SK-N-SH (cell line): Measurements from ENCODE around the gene CUEDC1. TPM values are rescaled to one million over a fixed set of nuclear protein-coding genes. Genes with fewer than 3 reads are reported as not detected.

Experiments used
- CTCF ChIA-PET: fragments of 300-600, 350-600 bp; formaldehyde crosslinking; extraction: SDS; loops from one replicate; lab custom pipeline; 2021; lab: Yijun Ruan, JAX
- POLR2A ChIA-PET: fragments of 350-600 bp; sonication (Branson Sonifier 250); formaldehyde crosslinking; extraction: SDS; loops from one replicate; lab custom pipeline; 2020; ENCODE audit warnings: antibody characterized with exemption, inconsistent platforms; lab: Yijun Ruan, JAX
- DNase-seq: peaks from one replicate; pipeline ENCODE4 v3.0.0; 2012
- H2AFZ ChIP-seq: fragments of 200-600 bp; sonication (generic); 2 replicates; pipeline ENCODE4 v1.8.1; 2016; ENCODE audit warnings: antibody characterized with exemption, mild to moderate bottlenecking, low read depth
- H3F3A ChIP-seq: fragments of 200-600 bp; sonication (generic); replicated peaks from 2 replicates; pipeline ENCODE3; 2016; ENCODE audit warnings: antibody characterized with exemption, mild to moderate bottlenecking; ENCODE audit not compliant: insufficient read depth
- H3K27ac ChIP-seq, 2 experiments: fragments of 200-500 bp in 1 of 2; fragments of 200-600 bp in 1 of 2; sonication (Bioruptor generic) in 1 of 2; sonication (generic), shearing (Covaris generic) in 1 of 2; 2 replicates each; pipeline versions ENCODE4 v1.5.1 to v1.6.1; 2014 to 2016; ENCODE audit warnings: low read depth in 2 of 2, inconsistent platforms in 1 of 2, low read length in 1 of 2, mild to moderate bottlenecking in 1 of 2, mixed read lengths in 1 of 2
- H3K27me3 ChIP-seq: fragments of 200-600 bp; sonication (generic), shearing (Covaris generic); 2 replicates; pipeline ENCODE4 v1.6.1; 2016; ENCODE audit warnings: mixed run types; ENCODE audit not compliant: insufficient read depth
- H3K36me3 ChIP-seq, 2 experiments: fragments of 200-500 bp in 1 of 2; fragments of 200-600 bp in 1 of 2; sonication (Bioruptor generic) in 1 of 2; sonication (generic) in 1 of 2; replicated peaks in 1 of 2; 2 replicates each; pipeline versions ENCODE3 to v1.5.1; 2014 to 2016; ENCODE audit warnings: low read length in 1 of 2, mild to moderate bottlenecking in 1 of 2; ENCODE audit not compliant: insufficient read depth in 2 of 2, control insufficient read depth in 1 of 2
- H3K4me1 ChIP-seq, 2 experiments: fragments of 200-500 bp in 1 of 2; fragments of 200-600 bp in 1 of 2; sonication (Bioruptor generic) in 1 of 2; sonication (generic), shearing (Covaris generic) in 1 of 2; 2 replicates each; pipeline versions ENCODE4 v1.5.1 to v1.6.1; 2014 to 2016; ENCODE audit warnings: low read depth in 1 of 2, low read length in 1 of 2, mixed run types in 1 of 2; ENCODE audit not compliant: insufficient read depth in 2 of 2, control insufficient read depth in 1 of 2
- H3K4me2 ChIP-seq: fragments of 200-600 bp; sonication (generic), shearing (Covaris generic); 2 replicates; pipeline ENCODE4 v1.6.1; 2017; ENCODE audit warnings: mixed run types
- H3K4me3 ChIP-seq, 2 experiments: fragments of 200-500 bp in 1 of 2; fragments of 200-600 bp in 1 of 2; sonication (Bioruptor generic) in 1 of 2; sonication (generic), shearing (Covaris generic) in 1 of 2; 2 replicates each; pipeline versions ENCODE4 v1.5.1 to v1.8.1; 2014 to 2016; ENCODE audit warnings: low read depth in 2 of 2, inconsistent platforms in 1 of 2, low read length in 1 of 2, mild to moderate bottlenecking in 1 of 2, mixed read lengths in 1 of 2, moderate library complexity in 1 of 2
- H3K79me2 ChIP-seq: fragments of 200-600 bp; sonication (generic); 2 replicates; pipeline ENCODE4 v1.8.1; 2017; ENCODE audit warnings: mild to moderate bottlenecking; ENCODE audit not compliant: insufficient read depth
- H3K9ac ChIP-seq: fragments of 200-600 bp; sonication (generic); 2 replicates; pipeline ENCODE4 v1.6.1; 2017; ENCODE audit warnings: mixed run types
- H3K9me2 ChIP-seq: fragments of 200-600 bp; sonication (generic); 2 replicates; pipeline ENCODE4 v1.6.1; 2017; ENCODE audit warnings: mixed run types
- H3K9me3 ChIP-seq: fragments of 200-600 bp; sonication (generic); 2 replicates; pipeline ENCODE4 v1.6.1; 2017; ENCODE audit warnings: mixed run types, mild to moderate bottlenecking, moderate library complexity
- H4K20me1 ChIP-seq: fragments of 200-600 bp; sonication (generic); 2 replicates; pipeline ENCODE4 v1.6.1; 2017; ENCODE audit warnings: mild to moderate bottlenecking, mixed run types; ENCODE audit not compliant: insufficient read depth
- CHD2 ChIP-seq: fragments of 150-350 bp; IDR thresholded peaks from 2 replicates; pipeline ENCODE4 v1.6.1; 2018; ENCODE audit warnings: low read length; ENCODE audit not compliant: partially characterized antibody
- ELF1 ChIP-seq: IDR thresholded peaks from 2 replicates; pipeline ENCODE4 v1.4.0; 2012
- EZH2phosphoT487 ChIP-seq: fragments of 200-600 bp; sonication (generic); IDR thresholded peaks from 2 replicates; pipeline ENCODE4 v1.6.1; 2017; ENCODE audit warnings: low read depth, mixed run types, mild to moderate bottlenecking, antibody characterized with exemption, moderate library complexity, borderline replicate concordance
- FOSL2 ChIP-seq: IDR thresholded peaks from 2 replicates; pipeline ENCODE4 v1.4.0; 2012; ENCODE audit warnings: low read depth, mild to moderate bottlenecking, moderate library complexity, borderline replicate concordance
- GATA2 ChIP-seq: sonication (generic); formaldehyde crosslinking; IDR thresholded peaks from 2 replicates; pipeline ENCODE4 v1.5.0; 2020; ENCODE audit warnings: mild to moderate bottlenecking, missing genetic modification reagents
- MEF2A ChIP-seq: IDR thresholded peaks from 2 replicates; pipeline ENCODE4 v1.4.0; 2012; ENCODE audit warnings: low read depth, borderline replicate concordance
- MXI1 ChIP-seq: IDR thresholded peaks from 2 replicates; pipeline ENCODE4 v1.6.1; 2012; ENCODE audit warnings: mild to moderate bottlenecking, low read depth, low read length, improper control_type of control experiment
- NFIC ChIP-seq: IDR thresholded peaks from 2 replicates; pipeline ENCODE4 v1.4.0; 2012; ENCODE audit warnings: borderline replicate concordance
- RAD21 ChIP-seq: IDR thresholded peaks from 2 replicates; pipeline ENCODE4 v1.6.1; 2012; ENCODE audit warnings: mild to moderate bottlenecking, low read length
- RCOR1 ChIP-seq: fragments of 150-350 bp; IDR thresholded peaks from 2 replicates; pipeline ENCODE4 v1.6.1; 2017; ENCODE audit warnings: antibody characterized with exemption, low read length
- RXRA ChIP-seq: IDR thresholded peaks from 2 replicates; pipeline ENCODE4 v1.4.0; 2012; ENCODE audit warnings: low read depth, mild to moderate bottlenecking, borderline replicate concordance
- SMC3 ChIP-seq: IDR thresholded peaks from 2 replicates; pipeline ENCODE4 v1.6.1; 2012; ENCODE audit warnings: low read depth, low read length, improper control_type of control experiment
- TAF1 ChIP-seq: IDR thresholded peaks from 2 replicates; pipeline ENCODE4 v1.6.1; 2012; ENCODE audit warnings: low read depth, mild to moderate bottlenecking, low read length, moderate library complexity, borderline replicate concordance
- TCF12 ChIP-seq: IDR thresholded peaks from 2 replicates; pipeline ENCODE4 v1.4.0; 2012
- TEAD4 ChIP-seq: IDR thresholded peaks from 2 replicates; pipeline ENCODE4 v1.4.0; 2012; ENCODE audit warnings: mild to moderate bottlenecking, borderline replicate concordance; ENCODE audit not compliant: insufficient read depth
- YY1 ChIP-seq: IDR thresholded peaks from 2 replicates; pipeline ENCODE4 v1.4.0; 2012; ENCODE audit warnings: low read depth, mild to moderate bottlenecking
- WGBS: methylation state at CpG from one replicate; pipeline ENCODE4 v1.1.6; 2017; ENCODE audit warnings: low lambda C conversion rate; 5-methylcytosine and 5-hydroxymethylcytosine counted together
- polyA plus RNA-seq, 3 experiments: library from polyadenylated mRNA; depleted of rRNA; stranded (reverse); fragments of >200 nt; gene quantifications; 2 replicates each; pipeline ENCODE4 v1.2.3, GENCODE V29; 2012
- TF ChIP-seq, protein P1 (sequence below): IDR thresholded peaks from 2 replicates; pipeline ENCODE4 v1.4.0; 2012; ENCODE audit warnings: low read depth, borderline replicate concordance
- TF ChIP-seq, protein P2 (sequence below): IDR thresholded peaks from 2 replicates; pipeline ENCODE4 v1.4.0; 2012; ENCODE audit warnings: low read depth
- TF ChIP-seq, protein P3 (sequence below): IDR thresholded peaks from 2 replicates; pipeline ENCODE4; 2012
- TF ChIP-seq, protein P4 (sequence below): IDR thresholded peaks from 2 replicates; pipeline ENCODE4 v1.4.0; 2012; ENCODE audit warnings: low read depth, borderline replicate concordance

The CUEDC1 gene
- polyA plus RNA-seq, 1 of the 3 experiments (the other 2 are of a cell fraction) = 58.9 TPM

DNA sequence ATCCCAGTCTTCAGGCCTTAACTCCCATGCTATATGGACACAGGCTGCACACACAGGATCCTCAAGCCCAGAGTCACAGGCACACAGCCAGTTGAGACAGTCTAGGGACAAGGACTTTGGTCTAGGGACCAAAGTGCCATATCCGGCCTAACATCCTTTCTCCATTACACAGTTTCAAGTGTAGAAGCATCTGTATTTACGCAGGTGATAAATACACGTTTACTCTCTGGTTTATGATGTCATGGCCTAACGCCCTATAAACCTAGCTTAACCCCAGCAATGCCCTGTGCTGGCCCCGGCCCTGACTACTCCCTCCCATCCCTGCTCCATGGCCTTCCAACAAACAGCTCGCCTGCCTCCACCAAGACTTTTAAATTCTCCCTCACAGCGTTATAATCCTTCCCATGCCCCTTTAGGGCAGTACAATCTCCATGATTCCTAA lies 17.1 kb downstream of the CUEDC1 start:
- POLR2A ChIA-PET = interaction anchor here (1.0 kb wide), 1 partner anchor 16 kb away, joined by 5 read pairs; no protein-coding TSS in a partner anchor
- peaks cover 96% of the 10 kb centered on the region for H3K79me2 ChIP-seq

DNA sequence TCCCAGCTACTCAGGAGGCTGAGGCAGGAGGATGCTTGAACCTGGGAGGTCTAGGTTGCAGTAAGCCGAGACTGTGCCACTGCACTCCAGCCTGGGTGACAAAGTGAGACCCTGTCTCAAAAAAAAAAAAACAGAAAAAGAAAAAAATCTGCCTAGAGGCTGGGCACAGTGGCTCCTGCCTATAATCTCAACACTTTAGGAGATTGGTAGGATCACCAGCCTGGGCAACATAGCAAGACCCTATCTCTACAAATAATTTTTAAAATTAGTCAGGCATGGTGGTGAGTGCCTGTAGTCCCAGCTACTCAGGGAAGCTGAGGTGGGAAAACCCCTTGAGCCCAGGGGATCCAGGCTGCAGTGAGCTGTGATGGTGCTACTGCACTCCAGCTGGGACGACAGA lies 17.7 kb downstream of the CUEDC1 start:
- Histone ChIP-seq H3K79me2 (peaks cover 97% of the 10 kb centered on the region), H3K4me1 (peaks cover 34 to 41% of the 10 kb centered on the region in 2 experiments; a peak in 3 of 4 replicates), H3K9ac (no peak overlapping the region), H3K4me2 (no peak overlapping the region), H3K27me3 (no peaks in the 10 kb centered on the region), H3K27ac (peak overlapping the region in 1 of 2 experiments; percentile 85; a peak in 1 of 4 replicates), H3K4me3 (no peak overlapping the region), H2AFZ (no peak overlapping the region), H3K9me2 (no peaks in the 10 kb centered on the region), H3F3A (peaks cover 29% of the 10 kb centered on the region), H3K36me3 (no peaks in the 10 kb centered on the region), H4K20me1 (no peaks in the 10 kb centered on the region; the same call in 1 of the 2 replicates), H3K9me3 (no peaks in the 10 kb centered on the region)
- WGBS = 98% methylated on average over 2 of the region's 2 CpGs
- no peak for TF ChIP-seq TEAD4
- no peak for TF ChIP-seq SMC3
- TF ChIP-seq, protein P1, sequence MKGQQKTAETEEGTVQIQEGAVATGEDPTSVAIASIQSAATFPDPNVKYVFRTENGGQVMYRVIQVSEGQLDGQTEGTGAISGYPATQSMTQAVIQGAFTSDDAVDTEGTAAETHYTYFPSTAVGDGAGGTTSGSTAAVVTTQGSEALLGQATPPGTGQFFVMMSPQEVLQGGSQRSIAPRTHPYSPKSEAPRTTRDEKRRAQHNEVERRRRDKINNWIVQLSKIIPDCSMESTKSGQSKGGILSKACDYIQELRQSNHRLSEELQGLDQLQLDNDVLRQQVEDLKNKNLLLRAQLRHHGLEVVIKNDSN = no peak
- TF ChIP-seq RCOR1 = no peak
- TF ChIP-seq MXI1 = no peak
- TF ChIP-seq MEF2A = no peak
- TF ChIP-seq, protein P2, sequence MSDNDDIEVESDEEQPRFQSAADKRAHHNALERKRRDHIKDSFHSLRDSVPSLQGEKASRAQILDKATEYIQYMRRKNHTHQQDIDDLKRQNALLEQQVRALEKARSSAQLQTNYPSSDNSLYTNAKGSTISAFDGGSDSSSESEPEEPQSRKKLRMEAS = no peak
- no peak for TF ChIP-seq NFIC
- no peak for TF ChIP-seq RXRA
- TF ChIP-seq EZH2phosphoT487 = no peak
- no peak for TF ChIP-seq TCF12
- no peak for TF ChIP-seq GATA2
- TF ChIP-seq, protein P3, sequence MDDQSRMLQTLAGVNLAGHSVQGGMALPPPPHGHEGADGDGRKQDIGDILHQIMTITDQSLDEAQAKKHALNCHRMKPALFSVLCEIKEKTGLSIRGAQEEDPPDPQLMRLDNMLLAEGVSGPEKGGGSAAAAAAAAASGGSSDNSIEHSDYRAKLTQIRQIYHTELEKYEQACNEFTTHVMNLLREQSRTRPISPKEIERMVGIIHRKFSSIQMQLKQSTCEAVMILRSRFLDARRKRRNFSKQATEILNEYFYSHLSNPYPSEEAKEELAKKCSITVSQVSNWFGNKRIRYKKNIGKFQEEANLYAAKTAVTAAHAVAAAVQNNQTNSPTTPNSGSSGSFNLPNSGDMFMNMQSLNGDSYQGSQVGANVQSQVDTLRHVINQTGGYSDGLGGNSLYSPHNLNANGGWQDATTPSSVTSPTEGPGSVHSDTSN = no peak
- CTCF ChIA-PET = interaction anchor here (1.3 to 6.0 kb wide), 6 partner anchors 10 to 49 kb away, joined by 3 to 39 read pairs (median 8); partner anchors contain the start of gene CUEDC1
- no peak for DNase-seq
- POLR2A ChIA-PET = interaction anchor here (1.0 kb wide), 1 partner anchor 16 kb away, joined by 5 read pairs; no protein-coding TSS in a partner anchor

More for the DNA sequence above, 17.1 kb downstream of the CUEDC1 start:
- Histone ChIP-seq H3K4me2 (no peak overlapping the region), H3K9ac (no peak overlapping the region), H2AFZ (no peak overlapping the region), H3K4me1 (peaks cover 35 to 41% of the 10 kb centered on the region in 2 experiments; a peak in 3 of 4 replicates), H3K27ac (no peak overlapping the region), H4K20me1 (no peaks in the 10 kb centered on the region; the same call in 1 of the 2 replicates), H3K36me3 (no peaks in the 10 kb centered on the region), H3K9me2 (no peaks in the 10 kb centered on the region), H3F3A (peaks cover 32% of the 10 kb centered on the region), H3K27me3 (no peaks in the 10 kb centered on the region), H3K9me3 (no peaks in the 10 kb centered on the region), H3K4me3 (no peak overlapping the region)
- CTCF ChIA-PET = interaction anchor here (1.0 to 6.0 kb wide), 6 partner anchors 10 to 80 kb away, joined by 3 to 39 read pairs (median 8); partner anchors contain the start of gene CUEDC1
- no peak for TF ChIP-seq EZH2phosphoT487
- TF ChIP-seq, protein P2 = no peak
- TF ChIP-seq CHD2 = no peak
- no peak for TF ChIP-seq MEF2A
- TF ChIP-seq RAD21 = no peak
- TF ChIP-seq TAF1 = no peak
- no peak for TF ChIP-seq ELF1
- no peak for TF ChIP-seq FOSL2
- TF ChIP-seq, protein P4, sequence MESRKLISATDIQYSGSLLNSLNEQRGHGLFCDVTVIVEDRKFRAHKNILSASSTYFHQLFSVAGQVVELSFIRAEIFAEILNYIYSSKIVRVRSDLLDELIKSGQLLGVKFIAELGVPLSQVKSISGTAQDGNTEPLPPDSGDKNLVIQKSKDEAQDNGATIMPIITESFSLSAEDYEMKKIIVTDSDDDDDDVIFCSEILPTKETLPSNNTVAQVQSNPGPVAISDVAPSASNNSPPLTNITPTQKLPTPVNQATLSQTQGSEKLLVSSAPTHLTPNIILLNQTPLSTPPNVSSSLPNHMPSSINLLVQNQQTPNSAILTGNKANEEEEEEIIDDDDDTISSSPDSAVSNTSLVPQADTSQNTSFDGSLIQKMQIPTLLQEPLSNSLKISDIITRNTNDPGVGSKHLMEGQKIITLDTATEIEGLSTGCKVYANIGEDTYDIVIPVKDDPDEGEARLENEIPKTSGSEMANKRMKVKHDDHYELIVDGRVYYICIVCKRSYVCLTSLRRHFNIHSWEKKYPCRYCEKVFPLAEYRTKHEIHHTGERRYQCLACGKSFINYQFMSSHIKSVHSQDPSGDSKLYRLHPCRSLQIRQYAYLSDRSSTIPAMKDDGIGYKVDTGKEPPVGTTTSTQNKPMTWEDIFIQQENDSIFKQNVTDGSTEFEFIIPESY = no peak
- TF ChIP-seq YY1 = no peak
- WGBS = 66% methylated on average over 7 of the region's 7 CpGs
- no peak for DNase-seq
